WTC11 (cell line): ENCODE measurements around the gene MIB2. TPM values are rescaled to one million over a fixed set of nuclear protein-coding genes. Genes with fewer than 3 reads are reported as not detected.

ENCODE experiments used
- ATAC-seq: fragments of 200-7000 bp; cut with Tn5 transposase; 2 replicates; pipeline ENCODE4 v1.10.0; 2021; ENCODE audit warnings: mild to moderate bottlenecking, moderate library complexity
- CTCF ChIA-PET: fragments of 300-600 bp; sonication (Branson Sonifier 250); formaldehyde crosslinking; loops from one replicate; lab custom pipeline; 2021; ENCODE audit warnings: antibody characterized with exemption; lab: Charles Lee
- POLR2A ChIA-PET: fragments of 350-600 bp; sonication (Branson Sonifier 250); formaldehyde crosslinking; loops from one replicate; lab custom pipeline; 2021; ENCODE audit warnings: antibody characterized with exemption; lab: Charles Lee
- DNase-seq: peaks from one replicate; pipeline ENCODE4 v3.0.0; 2021; ENCODE audit warnings: low spot score
- H3K27ac Mint-ChIP-seq: 2 replicates; pipeline ENCODE4 v1.8.0; 2021; ENCODE audit warnings: mixed read lengths
- H3K27me3 Mint-ChIP-seq: 2 replicates; pipeline ENCODE4 v1.8.0; 2021; ENCODE audit warnings: low read depth, mild to moderate bottlenecking, moderate library complexity, mixed read lengths
- H3K36me3 Mint-ChIP-seq: 2 replicates; pipeline ENCODE4 v1.8.0; 2021; ENCODE audit warnings: mixed read lengths
- H3K4me1 Mint-ChIP-seq: 2 replicates; pipeline ENCODE4 v1.8.0; 2022; ENCODE audit warnings: mixed read lengths
- H3K4me3 Mint-ChIP-seq: 2 replicates; pipeline ENCODE4 v1.8.0; 2021; ENCODE audit warnings: mild to moderate bottlenecking, moderate library complexity, mixed read lengths
- H3K9me3 Mint-ChIP-seq: 2 replicates; pipeline ENCODE4 v1.8.0; 2021; ENCODE audit warnings: mixed read lengths
- ELF4 ChIP-seq: sonication (generic); formaldehyde crosslinking; IDR thresholded peaks from 2 replicates; pipeline ENCODE4 v1.8.1; 2022; ENCODE audit warnings: low read depth, mild to moderate bottlenecking, moderate library complexity, missing genetic modification reagents
- ERG ChIP-seq: fragments of 250-450 bp; sonication (Bioruptor Pico); IDR thresholded peaks from 2 replicates; pipeline ENCODE4 v1.8.0; 2021; ENCODE audit warnings: mild to moderate bottlenecking
- FOXJ3 ChIP-seq: sonication (generic); formaldehyde crosslinking; IDR thresholded peaks from 2 replicates; pipeline ENCODE4 v1.9.0; 2021; ENCODE audit warnings: missing genetic modification reagents, mild to moderate bottlenecking, borderline replicate concordance
- IRF2 ChIP-seq: sonication (generic); formaldehyde crosslinking; IDR thresholded peaks from 2 replicates; pipeline ENCODE4 v1.8.0; 2022; ENCODE audit warnings: low read depth, missing genetic modification reagents, borderline replicate concordance
- SMAD4 ChIP-seq: sonication (generic); formaldehyde crosslinking; IDR thresholded peaks from 2 replicates; pipeline ENCODE4 v1.8.0; 2022; ENCODE audit warnings: mild to moderate bottlenecking, missing genetic modification reagents
- SP1 ChIP-seq: sonication (generic); formaldehyde crosslinking; conservative IDR thresholded peaks from 2 replicates; pipeline ENCODE4 v1.8.1; 2022; ENCODE audit warnings: missing genetic modification reagents
- ZNF138 ChIP-seq: sonication (generic); formaldehyde crosslinking; conservative IDR thresholded peaks from 2 replicates; pipeline ENCODE4 v1.8.1; 2022; ENCODE audit warnings: mild to moderate bottlenecking, moderate library complexity, missing genetic modification reagents
- ZNF396 ChIP-seq: fragments of 250-450 bp; sonication (Bioruptor Pico); IDR thresholded peaks from 2 replicates; pipeline ENCODE4 v1.8.0; 2021; ENCODE audit warnings: mild to moderate bottlenecking, moderate library complexity, borderline replicate concordance
- ZNF423 ChIP-seq: fragments of 250-450 bp; sonication (Bioruptor Pico); IDR thresholded peaks from 2 replicates; pipeline ENCODE4 v2.1.2; 2022; ENCODE audit warnings: mild to moderate bottlenecking, moderate library complexity
- ZNF425 ChIP-seq: fragments of 250-450 bp; sonication (Bioruptor Pico); conservative IDR thresholded peaks from 2 replicates; pipeline ENCODE4 v1.9.0; 2021; ENCODE audit warnings: mild to moderate bottlenecking
- total RNA-seq: library from RNA; stranded (reverse); gene quantifications from 3 replicates; pipeline ENCODE4 v1.2.3, GENCODE V29; 2021
- TF ChIP-seq, protein P1 (sequence below): sonication (generic); formaldehyde crosslinking; IDR thresholded peaks from 2 replicates; pipeline ENCODE4 v1.8.1; 2023; ENCODE audit warnings: mild to moderate bottlenecking, missing genetic modification reagents, borderline replicate concordance
- TF ChIP-seq, protein P2 (sequence below): fragments of 250-450 bp; sonication (Bioruptor Pico); IDR thresholded peaks from 2 replicates; pipeline ENCODE4 v1.9.0; 2021; ENCODE audit warnings: mild to moderate bottlenecking, borderline replicate concordance
- TF ChIP-seq, protein P3 (sequence below): sonication (generic); formaldehyde crosslinking; IDR thresholded peaks from 2 replicates; pipeline ENCODE4 v1.8.0; 2022; ENCODE audit warnings: mild to moderate bottlenecking, missing genetic modification reagents
- TF ChIP-seq, protein P4 (sequence below): sonication (generic); formaldehyde crosslinking; IDR thresholded peaks from 2 replicates; pipeline ENCODE4 v1.8.0; 2022; ENCODE audit warnings: mild to moderate bottlenecking, missing genetic modification reagents
- TF ChIP-seq, protein P5 (sequence below): sonication (generic); formaldehyde crosslinking; IDR thresholded peaks from 2 replicates; pipeline ENCODE4 v1.8.0; 2022; ENCODE audit warnings: missing genetic modification reagents

MIB2 gene
- total RNA-seq, 1 experiment from 2014 or later: 90.6 TPM

DNA sequence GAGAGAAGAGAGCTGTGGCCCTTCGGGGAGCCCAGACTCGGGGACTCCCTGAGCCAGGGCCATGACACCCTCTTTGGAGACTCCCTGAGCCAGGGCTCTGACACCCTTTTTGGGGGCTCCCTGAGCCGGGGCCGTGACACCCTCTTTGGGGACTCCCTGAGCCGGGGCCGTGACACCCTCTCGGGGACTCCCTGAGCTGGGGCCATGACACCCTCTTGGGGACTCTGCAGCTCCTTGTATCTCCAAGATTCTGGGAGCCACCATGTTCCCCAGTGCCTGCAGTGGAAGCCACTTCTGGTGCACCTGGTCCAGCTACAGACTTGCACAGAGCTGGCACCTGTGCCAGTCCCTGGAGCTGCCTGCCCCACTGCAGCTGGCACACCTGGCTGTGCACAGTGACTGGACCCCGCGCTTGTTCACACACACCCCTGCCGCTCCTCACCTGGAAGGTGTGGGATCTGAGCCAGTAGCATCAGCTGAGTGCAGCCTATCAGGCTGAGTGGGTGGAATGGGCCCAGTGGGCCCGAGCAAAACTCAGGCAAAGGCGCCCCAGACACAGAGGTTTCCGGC is 36.8 kb upstream of the MIB2 start (continued):
- TF ChIP-seq, protein P1, sequence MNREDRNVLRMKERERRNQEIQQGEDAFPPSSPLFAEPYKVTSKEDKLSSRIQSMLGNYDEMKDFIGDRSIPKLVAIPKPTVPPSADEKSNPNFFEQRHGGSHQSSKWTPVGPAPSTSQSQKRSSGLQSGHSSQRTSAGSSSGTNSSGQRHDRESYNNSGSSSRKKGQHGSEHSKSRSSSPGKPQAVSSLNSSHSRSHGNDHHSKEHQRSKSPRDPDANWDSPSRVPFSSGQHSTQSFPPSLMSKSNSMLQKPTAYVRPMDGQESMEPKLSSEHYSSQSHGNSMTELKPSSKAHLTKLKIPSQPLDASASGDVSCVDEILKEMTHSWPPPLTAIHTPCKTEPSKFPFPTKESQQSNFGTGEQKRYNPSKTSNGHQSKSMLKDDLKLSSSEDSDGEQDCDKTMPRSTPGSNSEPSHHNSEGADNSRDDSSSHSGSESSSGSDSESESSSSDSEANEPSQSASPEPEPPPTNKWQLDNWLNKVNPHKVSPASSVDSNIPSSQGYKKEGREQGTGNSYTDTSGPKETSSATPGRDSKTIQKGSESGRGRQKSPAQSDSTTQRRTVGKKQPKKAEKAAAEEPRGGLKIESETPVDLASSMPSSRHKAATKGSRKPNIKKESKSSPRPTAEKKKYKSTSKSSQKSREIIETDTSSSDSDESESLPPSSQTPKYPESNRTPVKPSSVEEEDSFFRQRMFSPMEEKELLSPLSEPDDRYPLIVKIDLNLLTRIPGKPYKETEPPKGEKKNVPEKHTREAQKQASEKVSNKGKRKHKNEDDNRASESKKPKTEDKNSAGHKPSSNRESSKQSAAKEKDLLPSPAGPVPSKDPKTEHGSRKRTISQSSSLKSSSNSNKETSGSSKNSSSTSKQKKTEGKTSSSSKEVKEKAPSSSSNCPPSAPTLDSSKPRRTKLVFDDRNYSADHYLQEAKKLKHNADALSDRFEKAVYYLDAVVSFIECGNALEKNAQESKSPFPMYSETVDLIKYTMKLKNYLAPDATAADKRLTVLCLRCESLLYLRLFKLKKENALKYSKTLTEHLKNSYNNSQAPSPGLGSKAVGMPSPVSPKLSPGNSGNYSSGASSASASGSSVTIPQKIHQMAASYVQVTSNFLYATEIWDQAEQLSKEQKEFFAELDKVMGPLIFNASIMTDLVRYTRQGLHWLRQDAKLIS (CRISPR knock-in tag): no peak
- TF ChIP-seq IRF2 (CRISPR knock-in tag): no peak
- no peak for TF ChIP-seq ZNF138 (CRISPR knock-in tag)
- TF ChIP-seq, protein P2, sequence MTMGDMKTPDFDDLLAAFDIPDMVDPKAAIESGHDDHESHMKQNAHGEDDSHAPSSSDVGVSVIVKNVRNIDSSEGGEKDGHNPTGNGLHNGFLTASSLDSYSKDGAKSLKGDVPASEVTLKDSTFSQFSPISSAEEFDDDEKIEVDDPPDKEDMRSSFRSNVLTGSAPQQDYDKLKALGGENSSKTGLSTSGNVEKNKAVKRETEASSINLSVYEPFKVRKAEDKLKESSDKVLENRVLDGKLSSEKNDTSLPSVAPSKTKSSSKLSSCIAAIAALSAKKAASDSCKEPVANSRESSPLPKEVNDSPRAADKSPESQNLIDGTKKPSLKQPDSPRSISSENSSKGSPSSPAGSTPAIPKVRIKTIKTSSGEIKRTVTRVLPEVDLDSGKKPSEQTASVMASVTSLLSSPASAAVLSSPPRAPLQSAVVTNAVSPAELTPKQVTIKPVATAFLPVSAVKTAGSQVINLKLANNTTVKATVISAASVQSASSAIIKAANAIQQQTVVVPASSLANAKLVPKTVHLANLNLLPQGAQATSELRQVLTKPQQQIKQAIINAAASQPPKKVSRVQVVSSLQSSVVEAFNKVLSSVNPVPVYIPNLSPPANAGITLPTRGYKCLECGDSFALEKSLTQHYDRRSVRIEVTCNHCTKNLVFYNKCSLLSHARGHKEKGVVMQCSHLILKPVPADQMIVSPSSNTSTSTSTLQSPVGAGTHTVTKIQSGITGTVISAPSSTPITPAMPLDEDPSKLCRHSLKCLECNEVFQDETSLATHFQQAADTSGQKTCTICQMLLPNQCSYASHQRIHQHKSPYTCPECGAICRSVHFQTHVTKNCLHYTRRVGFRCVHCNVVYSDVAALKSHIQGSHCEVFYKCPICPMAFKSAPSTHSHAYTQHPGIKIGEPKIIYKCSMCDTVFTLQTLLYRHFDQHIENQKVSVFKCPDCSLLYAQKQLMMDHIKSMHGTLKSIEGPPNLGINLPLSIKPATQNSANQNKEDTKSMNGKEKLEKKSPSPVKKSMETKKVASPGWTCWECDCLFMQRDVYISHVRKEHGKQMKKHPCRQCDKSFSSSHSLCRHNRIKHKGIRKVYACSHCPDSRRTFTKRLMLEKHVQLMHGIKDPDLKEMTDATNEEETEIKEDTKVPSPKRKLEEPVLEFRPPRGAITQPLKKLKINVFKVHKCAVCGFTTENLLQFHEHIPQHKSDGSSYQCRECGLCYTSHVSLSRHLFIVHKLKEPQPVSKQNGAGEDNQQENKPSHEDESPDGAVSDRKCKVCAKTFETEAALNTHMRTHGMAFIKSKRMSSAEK (CRISPR knock-in tag): no peak
- TF ChIP-seq ZNF396 (CRISPR knock-in tag): no peak

GRCh38 chr1:1582585-1583346 is 32.5 kb upstream of the MIB2 start:
- POLR2A ChIA-PET: no interaction called here
- no peaks in the 10 kb centered on the region for H3K36me3 Mint-ChIP-seq
- no peak for DNase-seq
- CTCF ChIA-PET: no interaction called here
- no peak overlapping the region for H3K4me3 Mint-ChIP-seq
- no peak for ATAC-seq
- no peak overlapping the region for H3K27ac Mint-ChIP-seq
- H3K4me1 Mint-ChIP-seq: no peaks in the 10 kb centered on the region
- H3K9me3 Mint-ChIP-seq: no peaks in the 10 kb centered on the region
- peaks cover 30% of the 10 kb centered on the region for H3K27me3 Mint-ChIP-seq
- TF ChIP-seq FOXJ3 (CRISPR knock-in tag) (no peak), ZNF138 (CRISPR knock-in tag) (no peak), SMAD4 (CRISPR knock-in tag) (no peak), ZNF423 (CRISPR knock-in tag) (no peak), ERG (CRISPR knock-in tag) (no peak), ZNF425 (no peak), SP1 (CRISPR knock-in tag) (no peak), ELF4 (CRISPR knock-in tag) (no peak)
- TF ChIP-seq, protein P3, sequence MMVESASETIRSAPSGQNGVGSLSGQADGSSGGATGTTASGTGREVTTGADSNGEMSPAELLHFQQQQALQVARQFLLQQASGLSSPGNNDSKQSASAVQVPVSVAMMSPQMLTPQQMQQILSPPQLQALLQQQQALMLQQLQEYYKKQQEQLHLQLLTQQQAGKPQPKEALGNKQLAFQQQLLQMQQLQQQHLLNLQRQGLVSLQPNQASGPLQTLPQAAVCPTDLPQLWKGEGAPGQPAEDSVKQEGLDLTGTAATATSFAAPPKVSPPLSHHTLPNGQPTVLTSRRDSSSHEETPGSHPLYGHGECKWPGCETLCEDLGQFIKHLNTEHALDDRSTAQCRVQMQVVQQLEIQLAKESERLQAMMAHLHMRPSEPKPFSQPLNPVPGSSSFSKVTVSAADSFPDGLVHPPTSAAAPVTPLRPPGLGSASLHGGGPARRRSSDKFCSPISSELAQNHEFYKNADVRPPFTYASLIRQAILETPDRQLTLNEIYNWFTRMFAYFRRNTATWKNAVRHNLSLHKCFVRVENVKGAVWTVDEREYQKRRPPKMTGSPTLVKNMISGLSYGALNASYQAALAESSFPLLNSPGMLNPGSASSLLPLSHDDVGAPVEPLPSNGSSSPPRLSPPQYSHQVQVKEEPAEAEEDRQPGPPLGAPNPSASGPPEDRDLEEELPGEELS (CRISPR knock-in tag): no peak
- TF ChIP-seq, protein P4, sequence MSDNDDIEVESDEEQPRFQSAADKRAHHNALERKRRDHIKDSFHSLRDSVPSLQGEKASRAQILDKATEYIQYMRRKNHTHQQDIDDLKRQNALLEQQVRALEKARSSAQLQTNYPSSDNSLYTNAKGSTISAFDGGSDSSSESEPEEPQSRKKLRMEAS: no peak
- TF ChIP-seq, protein P5, sequence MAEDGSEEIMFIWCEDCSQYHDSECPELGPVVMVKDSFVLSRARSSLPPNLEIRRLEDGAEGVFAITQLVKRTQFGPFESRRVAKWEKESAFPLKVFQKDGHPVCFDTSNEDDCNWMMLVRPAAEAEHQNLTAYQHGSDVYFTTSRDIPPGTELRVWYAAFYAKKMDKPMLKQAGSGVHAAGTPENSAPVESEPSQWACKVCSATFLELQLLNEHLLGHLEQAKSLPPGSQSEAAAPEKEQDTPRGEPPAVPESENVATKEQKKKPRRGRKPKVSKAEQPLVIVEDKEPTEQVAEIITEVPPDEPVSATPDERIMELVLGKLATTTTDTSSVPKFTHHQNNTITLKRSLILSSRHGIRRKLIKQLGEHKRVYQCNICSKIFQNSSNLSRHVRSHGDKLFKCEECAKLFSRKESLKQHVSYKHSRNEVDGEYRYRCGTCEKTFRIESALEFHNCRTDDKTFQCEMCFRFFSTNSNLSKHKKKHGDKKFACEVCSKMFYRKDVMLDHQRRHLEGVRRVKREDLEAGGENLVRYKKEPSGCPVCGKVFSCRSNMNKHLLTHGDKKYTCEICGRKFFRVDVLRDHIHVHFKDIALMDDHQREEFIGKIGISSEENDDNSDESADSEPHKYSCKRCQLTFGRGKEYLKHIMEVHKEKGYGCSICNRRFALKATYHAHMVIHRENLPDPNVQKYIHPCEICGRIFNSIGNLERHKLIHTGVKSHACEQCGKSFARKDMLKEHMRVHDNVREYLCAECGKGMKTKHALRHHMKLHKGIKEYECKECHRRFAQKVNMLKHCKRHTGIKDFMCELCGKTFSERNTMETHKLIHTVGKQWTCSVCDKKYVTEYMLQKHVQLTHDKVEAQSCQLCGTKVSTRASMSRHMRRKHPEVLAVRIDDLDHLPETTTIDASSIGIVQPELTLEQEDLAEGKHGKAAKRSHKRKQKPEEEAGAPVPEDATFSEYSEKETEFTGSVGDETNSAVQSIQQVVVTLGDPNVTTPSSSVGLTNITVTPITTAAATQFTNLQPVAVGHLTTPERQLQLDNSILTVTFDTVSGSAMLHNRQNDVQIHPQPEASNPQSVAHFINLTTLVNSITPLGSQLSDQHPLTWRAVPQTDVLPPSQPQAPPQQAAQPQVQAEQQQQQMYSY: no peak
